LNCaP clone FGC (cell line): ENCODE measurements around the gene KIRREL3.

Experiments used
- DNase-seq: peaks from one replicate; pipeline ENCODE4 v3.0.0-alpha.2; 2011; ENCODE audit warnings: low read depth
- H3K4me3 ChIP-seq: 2 replicates; pipeline ENCODE4 v1.5.1; 2011; ENCODE audit warnings: mild to moderate bottlenecking, low read depth, low read length, control low read depth
- CTCF ChIP-seq: IDR thresholded peaks from 2 replicates; pipeline ENCODE4 v1.5.1; 2012; ENCODE audit warnings: mild to moderate bottlenecking; ENCODE audit not compliant: control insufficient read depth, insufficient read depth; ENCODE audit errors: extremely low read depth

Gene KIRREL3

GRCh38 chr11:126871792-126872191 lies 128.8 kb downstream of the KIRREL3 start:
- no peak overlapping the region for H3K4me3 ChIP-seq
- no peak for TF ChIP-seq CTCF
- no peak for DNase-seq

GRCh38 chr11:126870021-126870420 lies 130.5 kb downstream of the KIRREL3 start:
- H3K4me3 ChIP-seq: no peak overlapping the region
- no peak for DNase-seq
- TF ChIP-seq CTCF: no peak

GRCh38 chr11:126868741-126869140 lies 131.8 kb downstream of the KIRREL3 start:
- DNase-seq: no peak
- no peak overlapping the region for H3K4me3 ChIP-seq
- no peak for TF ChIP-seq CTCF

- DNase-seq: no peak
- no peak for TF ChIP-seq CTCF
- no peak overlapping the region for H3K4me3 ChIP-seq
Measured at GRCh38 chr11:126864934-126865333, 135.6 kb downstream of the KIRREL3 start.

GRCh38 chr11:126863294-126863997 lies 137.1 kb downstream of the KIRREL3 start:
- no peak for TF ChIP-seq CTCF
- DNase-seq: no peak
- H3K4me3 ChIP-seq: no peak overlapping the region

GRCh38 chr11:126862664-126863243 lies 137.8 kb downstream of the KIRREL3 start:
- TF ChIP-seq CTCF: no peak
- no peak overlapping the region for H3K4me3 ChIP-seq
- no peak for DNase-seq
